Stimulated activated CD8-positive, alpha-beta memory T cell treated with anti-CD3 and anti-CD28 coated beads, Interleukin-12 subunit alpha, Interleukin-12 subunit beta, amount 100 ng/mL, for 24 hours (primary cell): ENCODE data around the gene TATDN2.
"Not testable (repeated sequence)": the region's sequence is repeated elsewhere in the genome, so short reads cannot be mapped to it uniquely, and the experiment has no call there.

ENCODE experiments used
- DNase-seq: peaks from one replicate; pipeline ENCODE4 v3.0.0-alpha.2; 2020; ENCODE audit errors: extremely low read depth

Gene TATDN2

GRCh38 chr3:10289787-10290355 lies 41.6 kb downstream of the TATDN2 start:
- no peak for DNase-seq

DNA sequence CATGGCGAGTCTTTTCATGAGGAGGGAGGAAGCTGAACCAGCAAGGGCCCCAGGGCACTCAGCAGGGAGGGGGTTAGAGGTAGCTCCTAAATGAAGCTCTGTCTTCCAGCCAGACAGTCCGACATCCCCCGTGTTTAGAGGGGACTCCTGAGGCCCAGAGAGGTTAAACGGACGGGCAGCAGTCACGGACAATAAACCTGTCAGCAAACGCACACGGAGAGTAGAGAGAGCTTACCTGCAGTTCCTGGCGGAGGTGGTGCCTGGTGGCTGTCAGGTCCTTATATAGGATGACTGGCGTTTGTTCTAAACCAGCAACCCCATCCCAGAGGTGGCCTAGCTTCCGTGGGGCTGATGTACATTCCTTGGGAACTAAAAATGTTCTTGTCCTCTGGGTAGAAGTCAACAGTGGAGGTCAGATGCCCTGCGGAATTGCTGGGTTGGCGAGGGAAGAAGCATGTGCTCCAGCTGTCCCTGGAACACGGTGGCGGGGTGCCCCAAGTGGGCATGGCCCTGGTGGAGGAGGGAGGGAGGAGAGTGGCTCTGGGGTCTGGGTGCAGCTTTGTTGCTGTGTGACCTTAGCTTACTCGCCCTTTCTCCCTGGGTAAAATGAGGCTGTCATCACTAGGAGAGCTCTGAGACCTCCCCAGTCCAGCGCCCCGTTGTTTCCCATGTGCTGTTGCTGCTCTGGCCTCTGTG lies 42.4 kb downstream of the TATDN2 start:
- DNase-seq: no peak

- no peak for DNase-seq
Measured at GRCh38 chr3:10291641-10292040, 43.4 kb downstream of the TATDN2 start.

DNA sequence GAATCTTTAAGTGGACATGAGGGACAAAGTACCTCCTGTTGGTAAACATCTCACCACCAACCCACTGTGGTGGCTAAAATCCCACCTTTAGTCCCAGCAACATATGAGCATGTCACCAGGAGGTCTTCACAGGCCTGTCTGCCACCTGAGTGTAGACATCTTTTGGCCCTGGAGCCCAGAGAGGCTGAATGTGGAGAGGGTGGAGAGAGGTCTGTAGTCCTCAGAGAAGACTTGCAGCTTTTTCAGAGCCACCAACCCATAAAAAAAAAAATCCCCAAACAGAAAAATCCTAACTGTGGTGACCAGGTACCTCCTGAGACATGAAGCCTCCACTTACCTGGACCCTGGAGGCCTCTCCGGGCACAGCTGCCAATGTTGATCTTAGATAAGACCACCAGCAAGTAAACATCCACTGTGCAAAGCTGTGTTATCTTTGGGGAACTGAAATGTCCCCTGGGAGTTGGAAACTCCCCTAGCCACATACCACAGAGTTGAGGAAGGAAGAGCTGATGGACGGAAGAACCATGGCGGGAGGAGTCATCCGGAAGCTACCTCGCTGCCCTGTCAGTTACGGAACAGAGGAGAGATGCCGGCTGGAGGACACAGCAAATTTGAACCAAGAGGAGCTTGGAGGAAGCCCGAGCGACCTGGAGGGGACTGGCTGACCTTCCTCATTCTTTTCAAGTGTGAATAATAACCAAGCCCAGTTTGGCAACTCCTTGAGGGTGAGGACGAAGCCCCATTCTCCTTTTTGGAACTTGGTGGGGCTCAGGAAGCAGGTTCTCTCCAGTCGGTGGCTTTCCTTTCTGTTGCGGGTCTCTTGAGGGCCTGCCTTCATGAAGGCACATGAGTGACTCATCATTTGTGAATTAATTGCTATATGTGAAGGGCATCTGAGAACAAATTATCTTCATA lies 44.5 kb downstream of the TATDN2 start, which contains the start of gene GHRL:
Gene GHRL (minus strand): TSS at position 443 of the 915 bp plus-strand sequence. CDS start 2,767 bp downstream, outside the sequence.
- DNase-seq: no peak

DNA sequence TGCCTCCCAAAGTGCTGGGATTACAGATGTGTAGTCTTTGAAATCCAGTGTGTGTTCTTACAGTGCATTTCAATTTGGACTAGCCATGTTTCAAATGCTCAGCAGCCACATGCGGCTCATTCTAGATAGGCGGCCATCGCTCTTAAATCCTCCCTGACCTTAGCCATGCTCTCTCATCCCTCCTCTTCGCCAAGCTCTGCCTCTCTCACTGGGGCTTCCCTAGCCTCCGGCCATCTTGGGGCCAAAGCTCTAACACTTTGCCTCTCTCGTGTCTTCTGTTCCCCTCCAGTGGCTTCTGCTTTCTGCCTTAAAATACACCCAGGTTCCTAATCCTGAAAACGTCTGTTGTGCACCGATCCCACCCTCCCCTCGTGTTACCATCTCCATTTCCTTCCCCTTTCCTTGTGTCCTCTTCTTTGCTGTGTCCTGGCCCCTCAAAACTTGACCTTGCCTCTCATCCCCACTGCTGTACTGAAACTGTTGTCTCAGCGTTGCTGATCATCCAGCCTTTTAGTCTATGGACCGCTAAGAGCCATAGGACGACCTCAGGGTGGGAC lies 45.8 kb downstream of the TATDN2 start:
- no peak for DNase-seq

DNA sequence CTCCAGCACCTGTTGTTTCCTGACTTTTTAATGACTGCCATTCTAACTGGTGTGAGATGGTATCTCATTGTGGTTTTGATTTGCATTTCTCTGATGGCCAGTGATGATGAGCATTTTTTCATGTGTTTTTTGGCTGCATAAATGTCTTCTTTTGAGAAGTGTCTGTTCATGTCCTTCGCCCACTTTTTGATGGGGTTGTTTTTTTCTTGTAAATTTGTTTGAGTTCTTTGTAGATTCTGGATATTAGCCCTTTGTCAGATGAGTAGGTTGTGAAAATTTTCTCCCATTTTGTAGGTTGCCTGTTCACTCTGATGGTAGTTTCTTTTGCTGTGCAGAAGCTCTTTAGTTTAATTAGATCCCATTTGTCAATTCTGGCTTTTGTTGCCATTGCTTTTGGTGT lies 49.8 kb downstream of the TATDN2 start:
- not testable (repeated sequence) for DNase-seq

GRCh38 chr3:10299175-10299574 lies 50.9 kb downstream of the TATDN2 start:
- no peak for DNase-seq

DNA sequence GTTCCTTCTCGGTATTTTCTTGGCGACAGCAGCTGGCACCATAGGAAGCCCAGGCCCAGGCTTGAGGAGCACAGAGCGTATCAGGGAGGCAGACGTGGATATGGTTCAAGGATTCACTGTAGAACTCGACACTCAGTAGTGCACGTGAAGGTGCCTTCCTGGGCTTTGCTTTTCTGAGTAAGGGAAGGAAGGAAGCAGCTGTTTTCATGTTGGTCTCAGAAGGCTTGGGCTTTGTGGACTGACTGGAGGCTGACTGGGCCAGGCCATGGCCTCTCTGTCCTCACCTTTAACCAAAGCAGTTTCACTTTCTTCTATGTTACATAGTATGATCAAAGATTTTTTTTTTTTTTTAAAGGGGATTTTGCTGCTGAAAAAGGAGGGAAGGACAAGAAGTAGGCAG lies 51.4 kb downstream of the TATDN2 start:
- DNase-seq: no peak

DNA sequence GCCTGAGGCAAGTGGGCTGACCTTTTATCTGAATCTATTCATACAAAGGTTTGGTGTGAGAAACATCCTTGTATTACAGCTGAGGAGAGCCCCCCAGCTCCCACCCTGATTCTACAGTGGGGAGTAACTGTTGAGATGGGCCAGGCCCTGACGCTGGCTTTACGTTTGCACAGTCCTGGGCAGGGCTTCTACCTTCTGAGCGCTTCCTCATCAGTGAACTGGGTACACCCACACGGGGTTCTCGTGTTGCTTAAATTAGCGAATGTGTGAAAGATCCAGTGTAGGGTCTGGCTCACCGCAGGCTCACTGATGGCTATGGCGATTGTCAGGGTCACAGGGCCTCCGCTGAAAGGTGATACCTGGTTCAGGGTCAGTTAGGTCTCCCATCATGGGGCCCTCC lies 51.8 kb downstream of the TATDN2 start:
- DNase-seq: no peak

- no peak for DNase-seq
Measured at GRCh38 chr3:10303105-10303504, 54.8 kb downstream of the TATDN2 start.

DNA sequence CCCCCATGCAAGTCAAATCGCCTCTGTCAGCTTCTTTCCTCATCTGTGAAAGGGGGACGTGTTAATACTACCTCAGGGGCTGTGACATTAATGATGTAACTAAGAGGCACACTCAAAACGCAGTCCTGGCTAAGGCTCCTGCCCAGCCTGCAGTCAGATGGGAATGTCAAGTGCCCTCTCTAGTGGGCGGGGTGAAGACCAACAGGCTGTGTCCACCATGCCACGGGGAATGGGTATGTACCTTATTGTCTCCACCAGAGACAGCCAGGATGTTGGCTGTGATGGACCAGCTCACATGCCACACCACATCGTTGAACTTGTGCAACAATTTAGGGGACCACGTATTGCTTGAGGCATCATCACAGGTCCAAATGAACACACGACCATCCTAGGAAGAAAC lies 55.5 kb downstream of the TATDN2 start:
- DNase-seq: no peak

DNA sequence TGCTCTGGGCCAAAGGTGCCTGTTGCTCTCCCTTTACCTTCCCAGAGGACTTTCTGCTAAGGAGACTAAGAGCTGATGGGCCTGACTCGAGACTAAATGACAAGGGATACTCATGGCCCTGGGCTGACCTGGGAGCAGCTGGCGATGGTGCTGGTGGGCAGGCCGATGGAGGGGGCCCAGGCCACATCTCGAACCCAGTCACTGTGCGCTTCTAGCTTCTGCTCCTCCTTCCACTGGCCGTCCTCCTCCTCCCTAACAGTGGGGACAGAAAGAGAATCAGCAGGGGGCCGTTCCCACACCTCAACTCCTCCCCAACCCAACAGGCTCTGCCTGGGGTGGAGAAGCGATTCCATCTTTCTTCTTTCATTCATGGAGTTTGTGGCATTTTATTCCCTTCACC lies 56.6 kb downstream of the TATDN2 start:
- DNase-seq: no peak

GRCh38 chr3:10305331-10305902 lies 57.2 kb downstream of the TATDN2 start:
- no peak for DNase-seq

- DNase-seq: no peak
Measured at GRCh38 chr3:10306156-10306555, 57.9 kb downstream of the TATDN2 start.

- DNase-seq: no peak
Measured at GRCh38 chr3:10308678-10309077, 60.4 kb downstream of the TATDN2 start.

DNA sequence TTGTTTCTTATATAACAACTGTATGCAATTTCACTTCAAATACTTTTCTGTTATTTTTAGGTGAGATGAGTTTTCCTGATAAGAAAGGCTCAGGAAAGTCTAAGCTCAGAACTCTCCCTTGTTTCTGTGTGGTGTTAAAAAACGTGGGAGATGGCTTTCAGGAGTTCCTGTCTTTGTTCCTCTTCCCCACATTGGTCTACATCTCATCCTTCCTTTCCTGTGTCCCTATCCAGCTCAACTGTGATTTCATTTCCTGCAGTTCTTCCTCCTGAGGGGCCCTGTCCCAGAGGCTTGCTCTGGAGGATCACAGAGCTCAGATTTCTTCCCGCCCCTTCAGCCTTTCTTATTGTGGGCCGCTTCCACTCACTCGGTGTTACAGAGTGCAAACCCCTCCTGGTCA lies 61.5 kb downstream of the TATDN2 start:
- DNase-seq: no peak

DNA sequence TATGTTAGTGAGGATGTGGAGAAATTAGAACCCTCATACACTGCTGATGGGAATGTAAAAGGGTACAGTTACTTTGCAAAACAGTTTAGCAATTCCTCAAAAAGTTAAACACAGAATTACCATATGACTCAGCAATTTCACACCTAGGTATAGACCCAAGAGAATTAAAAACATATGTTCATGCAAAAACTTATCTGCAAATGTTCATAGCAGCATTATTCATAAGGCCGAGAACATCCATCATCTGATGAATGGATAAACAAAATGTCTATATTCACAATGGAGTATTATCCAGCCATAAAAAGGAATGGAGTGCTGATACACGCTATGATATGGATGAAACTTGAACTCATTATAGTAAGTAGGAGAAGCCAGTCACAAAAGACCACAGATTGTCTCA lies 62.3 kb downstream of the TATDN2 start:
- no peak for DNase-seq

GRCh38 chr3:10311710-10312109 lies 63.5 kb downstream of the TATDN2 start:
- no peak for DNase-seq

- DNase-seq: no peak
Measured at GRCh38 chr3:10312391-10312790, 64.1 kb downstream of the TATDN2 start.

DNA sequence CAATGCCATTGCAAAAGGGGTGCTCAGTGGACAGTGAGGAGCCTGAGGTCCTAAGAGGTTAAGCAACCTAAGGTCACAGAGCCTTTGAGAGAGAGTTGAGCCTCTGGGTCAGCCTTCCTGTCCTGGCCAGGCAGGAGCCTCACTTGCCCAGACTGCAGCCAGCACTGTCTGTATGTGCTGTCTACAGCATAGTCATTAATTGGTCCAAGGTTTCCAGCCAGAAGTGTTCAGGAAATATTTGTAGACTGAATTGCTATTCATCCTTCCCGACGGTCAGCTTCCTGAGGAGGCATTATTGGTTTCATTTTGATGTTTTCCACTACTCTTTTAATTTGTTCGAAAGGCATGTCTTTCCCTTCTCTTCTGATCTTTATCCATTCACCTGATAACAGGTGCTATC lies 64.6 kb downstream of the TATDN2 start:
- DNase-seq: no peak

- DNase-seq: no peak
Measured at GRCh38 chr3:10315101-10315500, 66.8 kb downstream of the TATDN2 start.

GRCh38 chr3:10315771-10316344 lies 67.6 kb downstream of the TATDN2 start:
- no peak for DNase-seq
